NB4 (cell line): Measurements from ENCODE around the gene FAM98B.
A peak's percentile ranks its signal among the peaks of the same experiment; 100 is the strongest.

Experiments
- DNase-seq: peaks from one replicate; pipeline ENCODE4 v3.0.0; 2010; ENCODE audit warnings: low read depth
- H3K4me3 ChIP-seq: one replicate; pipeline ENCODE4 v1.5.1; 2011; ENCODE audit warnings: mild to moderate bottlenecking, low read depth, low read length, moderate library complexity
- CTCF ChIP-seq: IDR thresholded peaks from one replicate; pipeline ENCODE4 v1.5.1; 2012; ENCODE audit warnings: low read depth, low read length
- MAX ChIP-seq: IDR thresholded peaks from 2 replicates; pipeline ENCODE4 v1.6.1; 2011; ENCODE audit warnings: low read depth, low read length
- MYC ChIP-seq: IDR thresholded peaks from 2 replicates; pipeline ENCODE4 v1.6.1; 2011; ENCODE audit warnings: low read depth, low read length
- POLR2A ChIP-seq: IDR thresholded peaks from 2 replicates; pipeline ENCODE4 v1.6.1; 2011; ENCODE audit warnings: mild to moderate bottlenecking; ENCODE audit not compliant: insufficient read length; ENCODE audit errors: extremely low read depth

Gene FAM98B

DNA sequence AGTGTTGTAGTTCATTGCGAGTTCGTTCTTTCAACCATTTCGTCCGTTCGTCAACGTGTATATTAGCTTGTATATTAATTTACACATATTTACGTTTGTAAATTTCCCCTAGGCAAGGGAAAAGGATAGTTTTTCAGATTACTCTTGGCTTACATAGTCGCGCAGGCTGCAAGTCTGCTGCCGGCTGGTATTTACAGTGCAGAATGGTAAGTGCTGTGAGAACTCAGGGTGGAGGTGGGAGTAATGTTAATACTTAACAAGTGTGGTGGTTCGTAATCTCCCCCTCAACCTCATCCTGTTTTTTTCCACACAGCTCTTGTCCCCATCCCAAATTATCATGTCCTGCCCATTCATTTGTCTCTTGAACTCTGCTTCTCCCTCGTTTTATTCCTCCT lies 766 bp downstream of the FAM98B start:
- peak overlapping the region; percentile 85 for H3K4me3 ChIP-seq
- TF ChIP-seq MAX (no peak), CTCF (no peak), POLR2A (no peak), MYC (no peak)
- DNase-seq = peak; percentile 22

- peak overlapping the region; percentile 85 for H3K4me3 ChIP-seq
- peak; percentile 25 for DNase-seq
- TF ChIP-seq CTCF (no peak), MAX (no peak), MYC (no peak), POLR2A (no peak)
Observed at GRCh38 chr15:38455092-38455491, 1.2 kb downstream of the FAM98B start.

DNA sequence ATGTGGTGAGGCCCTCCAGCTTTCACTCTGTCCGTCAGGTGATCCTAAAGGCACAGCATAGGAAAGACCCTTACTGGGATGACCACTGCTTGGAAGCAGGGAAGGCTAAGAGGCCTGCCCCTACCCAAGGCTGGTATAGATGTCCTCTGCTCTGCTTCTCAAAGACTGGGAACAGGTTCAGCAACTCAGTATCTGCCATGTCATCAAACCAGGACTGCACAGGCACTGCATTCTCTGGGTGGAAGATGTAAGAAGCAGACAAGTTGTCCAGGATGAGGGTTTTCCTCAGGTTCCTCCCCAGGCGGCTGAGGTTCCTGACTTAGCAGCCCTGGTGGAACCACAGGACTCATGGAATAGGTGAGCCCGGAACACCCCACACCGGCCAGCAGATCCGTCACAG lies 4.7 kb downstream of the FAM98B start:
- no peak for DNase-seq
- TF ChIP-seq CTCF = no peak
- no peak for TF ChIP-seq POLR2A
- no peak for TF ChIP-seq MAX
- TF ChIP-seq MYC = no peak
- H3K4me3 ChIP-seq = no peak overlapping the region

DNA sequence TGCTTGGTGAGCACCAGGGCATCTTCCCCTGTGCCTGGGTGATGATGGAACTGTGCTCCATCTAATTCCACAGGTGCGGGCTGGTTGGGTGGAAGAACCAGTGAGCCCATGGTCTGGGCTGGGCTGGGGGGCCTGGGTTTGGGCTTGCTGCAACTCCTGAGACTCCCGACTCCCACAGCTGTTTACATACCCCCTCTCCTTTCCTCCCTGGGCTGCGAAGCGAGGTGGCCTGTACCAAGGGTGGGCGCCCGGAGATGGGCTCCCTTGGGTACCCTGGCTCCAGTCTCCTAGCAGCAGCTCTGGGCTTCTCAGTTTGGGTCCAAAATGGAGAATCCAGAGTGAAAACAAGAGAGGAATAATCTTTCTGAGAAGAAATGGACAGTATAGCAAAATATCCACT lies 5.6 kb downstream of the FAM98B start:
- no peak overlapping the region for H3K4me3 ChIP-seq
- no peak for TF ChIP-seq CTCF
- TF ChIP-seq MYC = no peak
- no peak for TF ChIP-seq MAX
- no peak for TF ChIP-seq POLR2A
- no peak for DNase-seq

- no peak for DNase-seq
- no peak overlapping the region for H3K4me3 ChIP-seq
- no peak for TF ChIP-seq POLR2A
- TF ChIP-seq CTCF = no peak
- TF ChIP-seq MYC = no peak
- no peak for TF ChIP-seq MAX
Observed at GRCh38 chr15:38460543-38460942, 6.6 kb downstream of the FAM98B start.
